ENCODE data around the gene DTWD2.

GRCh38 chr5:118894709-118895108 lies 93.6 kb downstream of the DTWD2 start:
- TF ChIP-seq CTCF (conservative IDR thresholded peaks at IDR 0.05; ENCODE audit: low read depth in 2 of 2) (no peak), EZH2 (IDR thresholded peaks at IDR 0.05; ENCODE audit: low read depth, unreplicated experiment) (no peak), POLR2AphosphoS5 (IDR thresholded peaks at IDR 0.05; ENCODE audit: low read depth) (no peak), CREB1 (CRISPR knock-in tag; IDR thresholded peaks at IDR 0.05; ENCODE audit: low read depth) (no peak), JUNB (IDR thresholded peaks at IDR 0.05; ENCODE audit: unreplicated experiment) (no peak), REST (IDR thresholded peaks at IDR 0.05; ENCODE audit: unreplicated experiment) (no peak), ZNF114 (CRISPR knock-in tag; IDR thresholded peaks at IDR 0.05) (no peak), EZH2phosphoT487 (IDR thresholded peaks at IDR 0.05; ENCODE audit: unreplicated experiment) (no peak), ETS1 (IDR thresholded peaks at IDR 0.05) (no peak), STAT1 (IDR thresholded peaks at IDR 0.05; ENCODE audit: unreplicated experiment) (no peak)
